Superior temporal gyrus (tissue), 1 donor: ENCODE measurements around the gene CDKN2B-AS1.
"Not testable (repeated sequence)": the region's sequence is repeated elsewhere in the genome, so short reads cannot be mapped to it uniquely, and the experiment has no call there.

Source experiments
- DNase-seq: peaks from one replicate; pipeline ENCODE4 v3.0.0-alpha.2; 2016; ENCODE audit errors: extremely low spot score

CDKN2B-AS1 gene

DNA sequence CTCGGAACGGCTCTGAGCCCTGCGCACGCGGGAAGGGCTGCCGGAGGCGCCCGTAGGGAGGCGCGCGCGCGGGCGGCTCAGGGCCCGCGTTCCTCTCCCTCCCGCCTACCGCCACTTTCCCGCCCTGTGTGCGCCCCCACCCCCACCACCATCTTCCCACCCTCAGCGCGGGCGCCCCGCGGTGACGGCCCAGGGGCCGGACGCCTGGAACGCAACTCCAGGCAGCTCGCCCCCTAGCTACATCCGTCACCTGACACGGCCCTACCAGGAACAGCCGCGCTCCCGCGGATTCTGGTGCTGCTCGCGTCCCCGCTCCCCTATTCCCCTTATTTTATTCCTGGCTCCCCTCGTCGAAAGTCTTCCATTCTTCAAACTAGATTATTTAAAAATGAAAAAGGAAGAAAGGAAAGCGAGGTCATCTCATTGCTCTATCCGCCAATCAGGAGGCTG lies at the start of gene CDKN2B-AS1:
Gene CDKN2B-AS1, plus strand, starts transcription at position 236 of the 450 bp plus-strand sequence.
- DNase-seq = no peak

GRCh38 chr9:21945606-21946005 lies 49.0 kb upstream of the CDKN2B-AS1 start:
- no peak for DNase-seq

- DNase-seq = no peak
These were observed 35.8 kb upstream of the CDKN2B-AS1 start for GRCh38 chr9:21958833-21959232.

- DNase-seq = not testable (repeated sequence)
These were observed 35.3 kb upstream of the CDKN2B-AS1 start for GRCh38 chr9:21959268-21959667.

GRCh38 chr9:21961569-21961968 lies 33.0 kb upstream of the CDKN2B-AS1 start:
- no peak for DNase-seq

GRCh38 chr9:21964925-21965385 lies 29.6 kb upstream of the CDKN2B-AS1 start:
- no peak for DNase-seq

DNA sequence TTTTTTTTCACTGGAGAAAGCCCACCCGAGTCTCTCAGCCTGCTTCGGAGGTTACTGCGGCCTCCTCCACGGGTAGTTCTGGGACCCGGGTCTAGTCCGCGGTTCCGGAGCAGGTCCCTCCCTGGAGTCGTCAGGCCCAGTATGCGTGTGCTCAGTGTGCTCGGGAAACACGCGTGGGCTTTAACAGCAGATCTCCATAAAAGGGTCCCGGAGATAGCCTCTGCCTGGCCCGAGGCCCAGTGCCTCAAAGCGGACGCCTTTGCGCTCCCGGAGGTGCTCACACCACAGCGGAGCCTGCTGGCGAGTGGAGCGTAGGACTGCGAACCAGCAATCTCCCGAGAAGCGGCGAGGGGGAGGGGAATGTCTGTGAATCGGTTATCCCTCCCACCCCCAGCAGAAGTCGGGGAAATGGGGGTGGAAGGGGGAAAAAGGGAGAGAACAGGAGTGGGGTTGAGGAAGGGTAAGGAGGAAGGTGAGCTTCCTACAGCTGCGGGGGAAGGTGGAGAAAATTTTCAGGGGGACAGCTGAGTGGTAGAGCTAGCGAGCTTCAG lies 29.1 kb upstream of the CDKN2B-AS1 start:
- DNase-seq = no peak

- no peak for DNase-seq
These were observed 28.3 kb upstream of the CDKN2B-AS1 start for GRCh38 chr9:21966140-21966851.

DNA sequence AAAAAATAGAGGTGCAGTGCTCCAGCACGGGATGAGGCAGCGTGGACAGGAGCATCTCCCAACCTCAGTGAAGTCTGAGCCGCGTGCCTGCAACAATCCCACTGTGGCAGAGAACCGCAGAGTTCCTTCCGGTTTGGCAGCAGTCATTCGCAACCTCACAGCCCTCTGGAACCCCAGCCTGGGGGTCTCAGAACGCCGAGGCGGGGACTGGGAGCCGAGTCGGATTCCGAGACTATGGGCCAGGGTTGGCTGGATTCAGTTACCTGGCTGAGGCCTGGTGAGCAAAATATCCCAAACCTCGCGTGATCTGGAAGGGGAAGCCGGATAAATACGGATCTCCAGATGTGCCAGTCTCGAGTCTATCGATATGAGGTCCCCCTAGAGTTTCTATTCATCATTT lies 27.4 kb upstream of the CDKN2B-AS1 start:
- DNase-seq = no peak

- DNase-seq = no peak
These were observed 26.9 kb upstream of the CDKN2B-AS1 start for GRCh38 chr9:21967702-21968101.

- no peak for DNase-seq
These were observed 26.1 kb upstream of the CDKN2B-AS1 start for GRCh38 chr9:21968331-21969010.

- no peak for DNase-seq
These were observed 25.3 kb upstream of the CDKN2B-AS1 start for GRCh38 chr9:21969011-21969940.

GRCh38 chr9:21969951-21970799 lies 24.4 kb upstream of the CDKN2B-AS1 start:
- DNase-seq = no peak

DNA sequence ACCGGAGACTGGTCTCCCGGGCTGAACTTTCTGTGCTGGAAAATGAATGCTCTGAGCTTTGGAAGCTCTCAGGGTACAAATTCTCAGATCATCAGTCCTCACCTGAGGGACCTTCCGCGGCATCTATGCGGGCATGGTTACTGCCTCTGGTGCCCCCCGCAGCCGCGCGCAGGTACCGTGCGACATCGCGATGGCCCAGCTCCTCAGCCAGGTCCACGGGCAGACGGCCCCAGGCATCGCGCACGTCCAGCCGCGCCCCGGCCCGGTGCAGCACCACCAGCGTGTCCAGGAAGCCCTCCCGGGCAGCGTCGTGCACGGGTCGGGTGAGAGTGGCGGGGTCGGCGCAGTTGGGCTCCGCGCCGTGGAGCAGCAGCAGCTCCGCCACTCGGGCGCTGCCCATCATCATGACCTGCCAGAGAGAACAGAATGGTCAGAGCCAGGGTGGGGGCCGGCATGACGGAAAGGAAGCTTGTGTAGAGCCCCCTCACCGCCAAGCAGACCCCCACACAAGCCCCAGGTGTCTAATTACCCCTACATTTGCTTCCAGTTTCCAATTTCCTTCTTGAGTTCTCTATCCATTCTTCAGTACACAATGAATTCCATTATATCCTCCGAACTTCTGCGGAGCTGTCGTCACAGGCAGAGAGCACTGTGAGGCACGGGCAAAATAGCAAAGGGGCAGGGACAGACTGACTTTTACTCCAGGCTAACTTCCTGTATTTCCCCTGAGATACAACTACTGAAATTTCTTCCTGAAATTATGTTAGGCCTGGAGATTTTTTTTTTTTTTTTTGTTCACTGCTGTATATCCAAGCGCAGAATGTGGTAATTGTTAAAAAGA lies 23.6 kb upstream of the CDKN2B-AS1 start:
- no peak for DNase-seq

- no peak for DNase-seq
These were observed 22.2 kb upstream of the CDKN2B-AS1 start for GRCh38 chr9:21972361-21972760.

- no peak for DNase-seq
These were observed 20.3 kb upstream of the CDKN2B-AS1 start for GRCh38 chr9:21974343-21974721.

DNA sequence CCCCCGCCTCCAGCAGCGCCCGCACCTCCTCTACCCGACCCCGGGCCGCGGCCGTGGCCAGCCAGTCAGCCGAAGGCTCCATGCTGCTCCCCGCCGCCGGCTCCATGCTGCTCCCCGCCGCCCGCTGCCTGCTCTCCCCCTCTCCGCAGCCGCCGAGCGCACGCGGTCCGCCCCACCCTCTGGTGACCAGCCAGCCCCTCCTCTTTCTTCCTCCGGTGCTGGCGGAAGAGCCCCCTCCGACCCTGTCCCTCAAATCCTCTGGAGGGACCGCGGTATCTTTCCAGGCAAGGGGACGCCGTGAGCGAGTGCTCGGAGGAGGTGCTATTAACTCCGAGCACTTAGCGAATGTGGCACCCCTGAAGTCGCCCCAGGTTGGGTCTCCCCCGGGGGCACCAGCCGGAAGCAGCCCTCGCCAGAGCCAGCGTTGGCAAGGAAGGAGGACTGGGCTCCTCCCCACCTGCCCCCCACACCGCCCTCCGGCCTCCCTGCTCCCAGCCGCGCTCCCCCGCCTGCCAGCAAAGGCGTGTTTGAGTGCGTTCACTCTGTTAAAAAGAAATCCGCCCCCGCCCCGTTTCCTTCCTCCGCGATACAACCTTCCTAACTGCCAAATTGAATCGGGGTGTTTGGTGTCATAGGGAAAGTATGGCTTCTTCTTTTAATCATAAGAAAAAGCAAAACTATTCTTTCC lies 19.7 kb upstream of the CDKN2B-AS1 start:
- DNase-seq = no peak

- no peak for DNase-seq
These were observed 18.2 kb upstream of the CDKN2B-AS1 start for GRCh38 chr9:21976334-21976875.

- no peak for DNase-seq
These were observed 12.2 kb upstream of the CDKN2B-AS1 start for GRCh38 chr9:21982391-21982790.
